Measurements from ENCODE around the gene HS2ST1.

Gene HS2ST1

DNA sequence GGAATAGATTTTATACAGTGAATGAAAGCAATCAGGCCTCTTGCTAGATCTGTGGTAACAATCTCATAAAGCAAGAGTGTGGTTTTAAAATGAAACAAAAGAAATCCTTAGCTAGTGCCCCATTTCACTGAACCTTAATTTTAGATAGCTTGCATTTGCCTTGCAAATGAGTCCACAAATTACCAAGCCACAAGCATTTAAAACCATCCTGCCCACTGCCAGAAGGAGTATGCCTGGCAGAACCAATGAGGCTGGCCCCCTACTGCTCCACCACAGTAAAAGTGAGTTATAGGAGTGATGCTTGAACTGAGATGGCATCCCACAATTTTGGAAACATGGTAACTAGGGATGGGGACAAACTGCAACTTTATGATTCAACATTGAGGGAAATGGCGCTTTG lies 207.8 kb downstream of the HS2ST1 start:
- TF ChIP-seq POLR2AphosphoS5 (IDR thresholded peaks at IDR 0.05; ENCODE audit: low read depth, low read length) (no peak), POLR2A (IDR thresholded peaks at IDR 0.05; ENCODE audit: low read depth, low read length) (no peak), TAF1 (IDR thresholded peaks at IDR 0.05; ENCODE audit: borderline replicate concordance, low read depth, low read length) (no peak)

DNA sequence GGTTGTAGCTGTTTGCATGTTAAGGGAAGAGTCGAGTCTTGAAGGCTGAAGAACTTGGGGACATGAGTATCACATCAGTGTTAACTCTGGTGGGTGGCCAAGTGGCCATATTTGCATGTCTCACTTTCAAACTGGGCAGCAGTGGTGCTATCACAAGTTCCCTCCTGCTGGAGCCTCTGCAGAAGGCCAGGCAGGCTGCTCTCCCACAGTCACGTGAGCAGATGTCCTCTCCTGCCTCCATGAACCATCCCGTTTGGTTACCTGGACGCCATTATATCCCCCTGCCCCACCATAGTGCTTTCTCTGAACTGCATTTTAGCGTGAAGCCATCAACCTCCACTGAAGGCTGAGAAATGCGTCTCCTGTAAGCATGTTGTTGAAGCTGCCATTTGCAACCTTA lies 209.2 kb downstream of the HS2ST1 start:
- FAIRE-seq (peak; percentile 76), DNase-seq (ENCODE audit: insufficient read length) (no peak)
- TF ChIP-seq POLR2A (IDR thresholded peaks at IDR 0.05; ENCODE audit: low read depth, low read length): no peak
- no peak for TF ChIP-seq POLR2AphosphoS5 (IDR thresholded peaks at IDR 0.05; ENCODE audit: low read depth, low read length)
- no peak for TF ChIP-seq TAF1 (IDR thresholded peaks at IDR 0.05; ENCODE audit: borderline replicate concordance, low read depth, low read length)

More for the DNA sequence above, 207.8 kb downstream of the HS2ST1 start:
- DNase-seq (ENCODE audit: insufficient read length) (no peak), FAIRE-seq (no peak)

DNA sequence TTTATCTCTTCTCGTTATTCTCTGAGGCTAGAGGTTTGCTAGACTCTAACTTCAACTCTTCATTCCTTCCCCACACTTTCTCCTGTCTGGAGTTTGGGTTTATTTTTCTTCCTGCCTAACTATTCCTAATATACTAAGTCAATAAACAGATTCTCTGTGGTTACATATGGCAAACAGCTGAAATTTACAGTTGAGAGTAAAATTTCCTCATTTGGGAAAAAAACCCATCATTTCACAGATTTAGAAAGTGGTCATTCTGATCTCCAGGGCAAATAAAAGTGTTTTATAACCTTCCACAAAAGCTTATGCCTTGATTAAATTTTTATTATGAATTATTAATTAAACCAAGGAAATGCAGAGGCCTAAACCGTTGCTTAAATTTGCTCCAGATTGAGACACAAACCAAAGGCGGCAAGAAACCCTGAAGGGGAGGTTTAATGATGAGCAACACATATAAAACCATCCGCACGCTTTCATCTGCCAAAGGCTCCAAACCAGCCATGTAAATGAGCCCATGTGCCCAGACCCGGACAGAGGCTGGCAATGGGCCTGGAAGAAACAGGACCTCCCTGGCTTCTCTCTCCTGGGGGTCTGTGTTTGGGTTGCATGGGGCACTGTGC lies 212.6 kb downstream of the HS2ST1 start:
- TF ChIP-seq TAF1 (IDR thresholded peaks at IDR 0.05; ENCODE audit: borderline replicate concordance, low read depth, low read length) (no peak), POLR2AphosphoS5 (IDR thresholded peaks at IDR 0.05; ENCODE audit: low read depth, low read length) (no peak), POLR2A (IDR thresholded peaks at IDR 0.05; ENCODE audit: low read depth, low read length) (no peak)
- FAIRE-seq (no peak), DNase-seq (ENCODE audit: insufficient read length) (no peak)

DNA sequence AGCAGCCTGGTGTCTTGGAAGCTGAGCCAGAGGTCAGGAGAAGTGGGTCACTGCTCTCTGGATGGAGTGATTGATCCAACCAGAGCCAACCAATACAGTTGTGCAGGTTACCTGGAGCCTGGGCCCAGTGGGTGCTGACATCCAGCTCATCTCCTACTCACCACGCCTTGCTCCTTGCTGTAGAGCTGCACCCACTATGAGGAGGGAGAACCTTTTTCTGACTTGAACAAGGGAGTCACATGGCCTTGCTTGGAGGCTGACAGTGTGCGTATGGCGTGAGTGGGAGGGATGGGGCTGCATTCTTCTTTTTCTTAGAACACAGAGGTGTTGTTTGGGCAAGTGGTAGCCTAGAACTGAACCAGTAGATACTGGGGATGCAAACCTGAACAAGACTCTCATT lies 213.1 kb downstream of the HS2ST1 start:
- FAIRE-seq (no peak), DNase-seq (ENCODE audit: insufficient read length) (no peak)
- TF ChIP-seq POLR2A (IDR thresholded peaks at IDR 0.05; ENCODE audit: low read depth, low read length): no peak
- no peak for TF ChIP-seq POLR2AphosphoS5 (IDR thresholded peaks at IDR 0.05; ENCODE audit: low read depth, low read length)
- TF ChIP-seq TAF1 (IDR thresholded peaks at IDR 0.05; ENCODE audit: borderline replicate concordance, low read depth, low read length): no peak

DNA sequence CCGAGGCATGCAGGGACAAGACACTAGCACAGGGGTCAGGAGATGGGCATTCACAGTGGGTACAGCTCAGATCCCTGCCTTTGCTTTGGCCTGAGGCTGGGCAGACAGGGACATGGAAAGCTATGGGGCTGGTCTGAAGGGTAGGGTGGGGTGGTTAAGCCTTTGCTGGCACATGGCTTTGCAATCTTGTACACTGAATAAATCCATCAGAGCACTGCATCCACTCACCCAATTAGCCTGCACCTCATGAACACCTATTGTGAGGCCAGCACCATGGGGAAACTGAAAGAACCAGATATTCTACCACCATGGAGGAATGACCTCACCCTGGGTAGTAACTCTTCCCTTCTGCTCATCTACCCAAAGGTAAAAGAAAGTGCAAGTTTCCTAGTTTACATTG lies 214.6 kb downstream of the HS2ST1 start:
- TF ChIP-seq POLR2AphosphoS5 (IDR thresholded peaks at IDR 0.05; ENCODE audit: low read depth, low read length) (no peak), TAF1 (IDR thresholded peaks at IDR 0.05; ENCODE audit: borderline replicate concordance, low read depth, low read length) (no peak), POLR2A (IDR thresholded peaks at IDR 0.05; ENCODE audit: low read depth, low read length) (no peak)
- no peak for FAIRE-seq
- DNase-seq (ENCODE audit: insufficient read length): no peak

DNA sequence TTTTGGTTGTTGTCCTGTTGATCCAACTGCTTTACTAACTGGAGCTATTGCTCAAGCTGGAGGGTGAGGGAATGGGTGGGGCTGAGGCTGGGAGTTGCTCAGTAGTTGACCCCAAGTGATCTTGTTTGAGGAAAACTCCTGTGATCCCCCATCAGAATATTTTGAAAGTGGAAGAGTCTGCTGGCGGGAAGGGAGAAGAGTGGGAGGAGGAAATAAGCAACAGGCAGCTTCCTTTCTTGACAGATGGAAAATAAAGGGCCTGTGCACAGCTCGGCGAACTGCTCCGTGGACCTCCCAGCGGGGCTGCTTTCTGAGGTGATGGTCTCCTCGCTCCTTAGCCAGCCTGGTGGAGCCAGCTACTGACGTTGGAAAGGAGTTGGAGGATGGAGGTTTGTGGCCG lies 215.2 kb downstream of the HS2ST1 start:
- DNase-seq (ENCODE audit: insufficient read length): no peak
- TF ChIP-seq TAF1 (IDR thresholded peaks at IDR 0.05; ENCODE audit: borderline replicate concordance, low read depth, low read length): no peak
- TF ChIP-seq POLR2A (IDR thresholded peaks at IDR 0.05; ENCODE audit: low read depth, low read length): no peak
- no peak for TF ChIP-seq POLR2AphosphoS5 (IDR thresholded peaks at IDR 0.05; ENCODE audit: low read depth, low read length)
- FAIRE-seq: no peak

DNA sequence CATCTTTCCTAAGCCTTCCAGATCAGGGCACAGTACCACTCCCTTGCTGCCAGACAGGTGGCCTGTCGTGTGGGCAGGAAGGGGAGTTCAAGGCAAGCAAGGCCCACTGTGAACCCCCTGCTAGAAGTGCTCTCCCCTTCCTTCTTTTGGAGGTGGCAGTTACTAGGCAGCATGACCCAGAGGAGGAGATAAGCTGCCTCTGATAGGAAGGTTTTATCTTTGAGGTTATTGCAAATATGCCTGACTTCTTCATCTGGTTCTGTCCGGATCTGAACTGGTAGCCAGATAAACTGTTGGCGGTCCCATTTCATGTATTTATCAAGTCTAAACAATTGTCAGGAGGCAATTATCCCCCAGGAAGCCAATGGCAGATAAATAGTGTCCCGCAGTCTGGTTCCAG lies 216.0 kb downstream of the HS2ST1 start:
- TF ChIP-seq POLR2AphosphoS5 (IDR thresholded peaks at IDR 0.05; ENCODE audit: low read depth, low read length) (no peak), POLR2A (IDR thresholded peaks at IDR 0.05; ENCODE audit: low read depth, low read length) (no peak), TAF1 (IDR thresholded peaks at IDR 0.05; ENCODE audit: borderline replicate concordance, low read depth, low read length) (no peak)
- no peak for FAIRE-seq
- DNase-seq (ENCODE audit: insufficient read length): no peak

DNA sequence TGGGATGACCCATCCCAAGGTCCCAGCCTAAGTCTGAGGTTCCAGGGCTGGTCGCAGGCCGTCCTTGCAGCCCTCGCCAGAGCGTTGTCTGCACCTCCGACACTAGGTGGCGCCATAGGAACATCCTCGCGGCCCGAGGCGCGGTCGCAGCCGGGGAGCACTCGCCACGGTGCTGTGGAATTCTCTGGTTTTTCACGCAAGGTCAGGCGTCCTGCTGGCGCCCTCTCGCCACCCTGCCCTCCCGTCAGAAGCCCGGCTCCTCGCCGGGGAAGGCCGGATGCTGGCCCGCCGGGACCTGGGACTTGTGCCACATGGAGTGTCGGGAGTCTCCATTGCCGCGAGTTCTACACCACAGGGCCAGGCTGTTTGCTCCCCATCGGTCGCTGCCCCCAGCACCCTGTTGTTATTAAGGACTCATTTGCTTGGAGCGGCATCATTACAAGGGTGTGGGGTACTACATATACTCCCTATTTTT lies 217.4 kb downstream of the HS2ST1 start:
- peak; percentile 69 for DNase-seq (ENCODE audit: insufficient read length)
- no peak for TF ChIP-seq TAF1 (IDR thresholded peaks at IDR 0.05; ENCODE audit: borderline replicate concordance, low read depth, low read length)
- no peak for TF ChIP-seq POLR2AphosphoS5 (IDR thresholded peaks at IDR 0.05; ENCODE audit: low read depth, low read length)
- TF ChIP-seq POLR2A (IDR thresholded peaks at IDR 0.05; ENCODE audit: low read depth, low read length): no peak
- FAIRE-seq: peak; percentile 94

DNA sequence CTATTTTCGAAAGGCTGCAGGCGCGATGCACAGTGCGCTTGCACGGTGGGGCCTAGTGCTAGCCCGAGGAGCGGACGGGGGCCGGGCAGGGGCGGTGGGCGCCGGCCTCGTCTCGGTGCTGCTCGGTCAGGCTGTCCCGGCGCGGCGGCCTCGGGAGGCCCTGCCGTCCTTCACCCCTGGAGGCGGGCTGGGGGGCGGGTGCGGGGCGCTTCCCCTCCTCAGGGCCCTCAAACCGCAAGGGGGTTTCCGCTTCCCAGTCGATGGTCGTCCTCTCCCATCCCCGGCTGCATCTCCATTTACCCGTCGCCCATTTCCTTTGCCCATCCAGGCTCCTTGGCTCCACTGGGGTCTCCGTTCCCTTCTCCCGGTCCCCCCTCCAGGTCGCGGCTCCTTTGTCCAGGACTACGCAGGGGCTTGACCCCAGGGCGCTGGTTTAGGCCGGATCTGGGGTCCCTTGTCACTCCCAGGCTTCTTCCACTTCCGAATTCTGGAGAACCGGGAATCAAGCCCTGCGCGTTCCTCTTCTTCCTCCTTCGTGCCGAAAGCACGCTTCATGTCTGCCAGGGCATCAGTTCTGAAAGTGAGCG lies 217.9 kb downstream of the HS2ST1 start:
- DNase-seq (ENCODE audit: insufficient read length) (peak; percentile 20), FAIRE-seq (no peak)
- TF ChIP-seq POLR2A (IDR thresholded peaks at IDR 0.05; ENCODE audit: low read depth, low read length): no peak
- TF ChIP-seq TAF1 (IDR thresholded peaks at IDR 0.05; ENCODE audit: borderline replicate concordance, low read depth, low read length): no peak
- TF ChIP-seq POLR2AphosphoS5 (IDR thresholded peaks at IDR 0.05; ENCODE audit: low read depth, low read length): no peak

DNA sequence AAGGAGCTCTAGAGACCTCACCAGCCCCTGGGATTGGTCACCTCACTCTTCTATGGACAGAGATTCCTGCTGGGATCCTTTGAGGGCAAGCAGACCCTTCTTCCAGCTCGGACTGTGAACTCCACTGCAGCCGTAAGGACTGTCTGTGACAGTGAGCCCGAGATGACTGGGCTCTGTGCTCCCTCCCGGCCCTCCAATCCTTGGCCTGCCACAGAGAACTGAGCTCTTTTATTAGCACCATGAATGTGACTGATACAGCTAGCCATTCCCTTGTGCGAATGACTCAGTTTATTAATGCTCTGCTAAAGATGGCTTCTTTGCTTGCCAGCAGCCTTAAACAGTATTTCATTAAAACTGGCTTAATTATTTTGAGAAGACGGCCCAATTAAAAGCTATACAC lies 219.6 kb downstream of the HS2ST1 start:
- FAIRE-seq (no peak), DNase-seq (ENCODE audit: insufficient read length) (no peak)
- no peak for TF ChIP-seq TAF1 (IDR thresholded peaks at IDR 0.05; ENCODE audit: borderline replicate concordance, low read depth, low read length)

DNA sequence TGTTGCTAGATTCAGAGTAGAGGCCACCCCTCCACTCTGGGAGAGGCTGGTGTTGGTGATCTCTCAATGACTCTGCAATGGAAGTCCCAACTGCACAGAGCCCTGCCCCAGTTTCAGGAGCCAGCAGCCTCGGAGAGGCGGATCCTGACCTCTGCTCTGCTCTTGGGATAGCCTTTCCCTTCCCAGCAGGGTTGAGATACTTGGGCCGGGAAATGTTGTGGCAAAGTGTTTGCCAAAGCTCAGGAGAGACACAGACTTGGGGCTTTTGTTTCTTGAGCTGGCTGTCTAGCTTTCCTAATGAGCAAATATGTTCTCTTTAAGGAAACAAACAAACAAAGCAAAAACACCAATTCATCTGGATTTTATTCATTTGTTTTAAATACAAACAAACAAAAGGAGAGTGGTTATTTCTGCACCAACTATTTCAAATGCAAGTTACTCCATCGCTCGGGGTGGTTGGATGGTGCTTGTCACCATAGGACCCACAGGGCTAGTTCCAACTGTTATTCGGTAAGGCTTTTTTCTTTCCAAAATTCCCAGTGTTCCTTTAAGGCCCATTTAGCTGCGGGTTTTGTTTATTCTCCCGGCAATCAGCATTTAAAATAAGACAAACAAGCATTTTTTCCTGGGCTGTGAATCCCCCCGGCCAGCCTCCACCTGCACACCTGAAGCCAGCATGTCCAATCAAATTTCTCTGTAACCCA lies 220.3 kb downstream of the HS2ST1 start:
- FAIRE-seq (no peak), DNase-seq (ENCODE audit: insufficient read length) (no peak)
- TF ChIP-seq POLR2AphosphoS5 (IDR thresholded peaks at IDR 0.05; ENCODE audit: low read depth, low read length): no peak
- TF ChIP-seq TAF1 (IDR thresholded peaks at IDR 0.05; ENCODE audit: borderline replicate concordance, low read depth, low read length): no peak
- TF ChIP-seq POLR2A (IDR thresholded peaks at IDR 0.05; ENCODE audit: low read depth, low read length): no peak

DNA sequence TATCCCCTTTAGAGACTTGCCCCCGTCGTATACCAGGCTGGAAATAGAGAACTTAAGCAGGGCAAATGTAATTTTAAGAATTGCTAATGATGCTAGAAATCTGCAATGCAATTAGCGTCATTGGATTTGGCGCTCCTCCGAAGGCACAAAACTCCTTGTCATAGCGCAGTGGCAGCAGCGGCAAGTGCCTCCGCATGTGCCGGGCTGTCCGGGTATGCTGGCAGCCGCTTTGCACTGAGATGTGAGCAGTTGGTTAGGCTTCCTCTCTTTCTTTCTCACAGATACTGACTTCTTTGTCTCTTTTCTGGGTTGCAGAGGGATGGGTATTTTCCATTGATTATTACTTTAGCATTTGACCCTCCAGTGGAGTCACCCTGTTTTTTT lies 220.9 kb downstream of the HS2ST1 start:
- no peak for FAIRE-seq
- no peak for DNase-seq (ENCODE audit: insufficient read length)
- TF ChIP-seq POLR2AphosphoS5 (IDR thresholded peaks at IDR 0.05; ENCODE audit: low read depth, low read length): no peak
- TF ChIP-seq TAF1 (IDR thresholded peaks at IDR 0.05; ENCODE audit: borderline replicate concordance, low read depth, low read length): no peak
- TF ChIP-seq POLR2A (IDR thresholded peaks at IDR 0.05; ENCODE audit: low read depth, low read length): no peak
